ENCODE measurements around the gene GPR183. TPM values are rescaled to one million over a fixed set of nuclear protein-coding genes. Genes with fewer than 3 reads are reported as not detected.

The GPR183 gene
- total RNA-seq, 1 experiment from 2014 or later: 0.15 TPM

DNA sequence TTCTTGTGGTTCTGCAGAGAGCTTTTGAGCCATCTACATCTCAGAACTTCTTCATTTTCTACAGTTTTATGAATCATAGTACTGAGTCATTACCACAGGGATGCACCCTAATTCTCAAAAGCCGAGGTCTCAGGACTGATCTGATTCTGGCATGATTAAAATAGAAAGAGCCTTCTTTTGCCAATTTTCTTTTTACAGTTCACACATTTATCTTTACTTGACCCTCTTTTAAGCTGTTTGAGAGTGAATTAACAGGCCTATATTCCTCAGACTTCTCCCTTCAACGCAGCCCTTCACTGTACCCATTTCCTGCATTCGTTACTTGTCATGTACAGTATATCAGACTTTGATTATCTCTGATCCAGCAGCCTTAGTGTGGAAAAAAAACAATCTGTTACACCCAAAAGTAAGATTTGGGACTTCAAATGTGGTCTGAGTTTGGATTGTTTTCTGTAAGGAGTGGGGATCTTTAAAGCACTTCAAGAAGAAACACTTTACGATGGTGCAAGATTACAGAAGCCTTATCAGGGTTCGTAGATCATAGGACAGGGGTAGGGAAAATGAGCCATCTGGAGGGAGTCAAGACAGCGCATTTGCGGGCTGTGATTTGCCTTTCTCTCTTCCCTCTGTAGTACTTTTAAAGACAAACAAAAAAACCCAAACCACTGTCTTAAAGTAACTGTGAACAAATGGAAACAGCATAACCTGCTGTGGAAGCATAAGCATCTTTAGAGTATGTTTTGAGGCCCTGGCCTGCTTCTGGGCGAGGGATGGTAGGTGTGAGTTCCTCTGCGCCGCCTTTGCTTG is 15.3 kb upstream of the GPR183 start:
- intact Hi-C loops (cut with micrococcal nuclease; ENCODE audit: unreplicated experiment) (no loop called here), in situ Hi-C loops (cut with HindIII; ENCODE audit: low pct_unique_long_range_greater_than_20kb, low sequenced_read_pairs) (no loop called here)
- BruUV-seq (replicated peaks): TSS peak; percentile 32
- Histone ChIP-seq H3K27me3 (ENCODE audit: control insufficient read depth, insufficient read depth, low read length) (no peaks in the 10 kb centered on the region), H3K27ac (ENCODE audit: low read length) (no peak overlapping the region), H3K4me3 (ENCODE audit: low read depth in 2 of 2, low read length in 2 of 2) (no peak overlapping the region), H3K36me3 (ENCODE audit: control insufficient read depth, insufficient read depth, low read length) (no peaks in the 10 kb centered on the region), H3K9me3 (ENCODE audit: control insufficient read depth, insufficient read depth, low read depth, low read length) (no peaks in the 10 kb centered on the region), H3K4me1 (ENCODE audit: control insufficient read depth, insufficient read depth, low read length) (no peaks in the 10 kb centered on the region)
- TF ChIP-seq TCF7L2 (IDR thresholded peaks at IDR 0.05; ENCODE audit: low read depth, low read length): no peak
- no peak for TF ChIP-seq SIN3A (IDR thresholded peaks at IDR 0.05; ENCODE audit: borderline replicate concordance, insufficient read depth, low read depth, low read length)
- TF ChIP-seq, protein P1, sequence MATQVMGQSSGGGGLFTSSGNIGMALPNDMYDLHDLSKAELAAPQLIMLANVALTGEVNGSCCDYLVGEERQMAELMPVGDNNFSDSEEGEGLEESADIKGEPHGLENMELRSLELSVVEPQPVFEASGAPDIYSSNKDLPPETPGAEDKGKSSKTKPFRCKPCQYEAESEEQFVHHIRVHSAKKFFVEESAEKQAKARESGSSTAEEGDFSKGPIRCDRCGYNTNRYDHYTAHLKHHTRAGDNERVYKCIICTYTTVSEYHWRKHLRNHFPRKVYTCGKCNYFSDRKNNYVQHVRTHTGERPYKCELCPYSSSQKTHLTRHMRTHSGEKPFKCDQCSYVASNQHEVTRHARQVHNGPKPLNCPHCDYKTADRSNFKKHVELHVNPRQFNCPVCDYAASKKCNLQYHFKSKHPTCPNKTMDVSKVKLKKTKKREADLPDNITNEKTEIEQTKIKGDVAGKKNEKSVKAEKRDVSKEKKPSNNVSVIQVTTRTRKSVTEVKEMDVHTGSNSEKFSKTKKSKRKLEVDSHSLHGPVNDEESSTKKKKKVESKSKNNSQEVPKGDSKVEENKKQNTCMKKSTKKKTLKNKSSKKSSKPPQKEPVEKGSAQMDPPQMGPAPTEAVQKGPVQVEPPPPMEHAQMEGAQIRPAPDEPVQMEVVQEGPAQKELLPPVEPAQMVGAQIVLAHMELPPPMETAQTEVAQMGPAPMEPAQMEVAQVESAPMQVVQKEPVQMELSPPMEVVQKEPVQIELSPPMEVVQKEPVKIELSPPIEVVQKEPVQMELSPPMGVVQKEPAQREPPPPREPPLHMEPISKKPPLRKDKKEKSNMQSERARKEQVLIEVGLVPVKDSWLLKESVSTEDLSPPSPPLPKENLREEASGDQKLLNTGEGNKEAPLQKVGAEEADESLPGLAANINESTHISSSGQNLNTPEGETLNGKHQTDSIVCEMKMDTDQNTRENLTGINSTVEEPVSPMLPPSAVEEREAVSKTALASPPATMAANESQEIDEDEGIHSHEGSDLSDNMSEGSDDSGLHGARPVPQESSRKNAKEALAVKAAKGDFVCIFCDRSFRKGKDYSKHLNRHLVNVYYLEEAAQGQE (IDR thresholded peaks at IDR 0.05; ENCODE audit: insufficient read depth in 1 of 2, low read depth in 2 of 2, low read length in 1 of 2): no peak
- TF ChIP-seq, protein P2, sequence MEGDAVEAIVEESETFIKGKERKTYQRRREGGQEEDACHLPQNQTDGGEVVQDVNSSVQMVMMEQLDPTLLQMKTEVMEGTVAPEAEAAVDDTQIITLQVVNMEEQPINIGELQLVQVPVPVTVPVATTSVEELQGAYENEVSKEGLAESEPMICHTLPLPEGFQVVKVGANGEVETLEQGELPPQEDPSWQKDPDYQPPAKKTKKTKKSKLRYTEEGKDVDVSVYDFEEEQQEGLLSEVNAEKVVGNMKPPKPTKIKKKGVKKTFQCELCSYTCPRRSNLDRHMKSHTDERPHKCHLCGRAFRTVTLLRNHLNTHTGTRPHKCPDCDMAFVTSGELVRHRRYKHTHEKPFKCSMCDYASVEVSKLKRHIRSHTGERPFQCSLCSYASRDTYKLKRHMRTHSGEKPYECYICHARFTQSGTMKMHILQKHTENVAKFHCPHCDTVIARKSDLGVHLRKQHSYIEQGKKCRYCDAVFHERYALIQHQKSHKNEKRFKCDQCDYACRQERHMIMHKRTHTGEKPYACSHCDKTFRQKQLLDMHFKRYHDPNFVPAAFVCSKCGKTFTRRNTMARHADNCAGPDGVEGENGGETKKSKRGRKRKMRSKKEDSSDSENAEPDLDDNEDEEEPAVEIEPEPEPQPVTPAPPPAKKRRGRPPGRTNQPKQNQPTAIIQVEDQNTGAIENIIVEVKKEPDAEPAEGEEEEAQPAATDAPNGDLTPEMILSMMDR (IDR thresholded peaks at IDR 0.05): no peak
- TF ChIP-seq POLR2AphosphoS5 (IDR thresholded peaks at IDR 0.05; ENCODE audit: low read depth, low read length): no peak
- DNase-seq (ENCODE audit: low read depth, low spot score) (no peak), ATAC-seq (no peak)
- ChIA-PET CTCF (no interaction called here), POLR2A (no interaction called here)

GRCh38 chr13:99321709-99322108 is 14.5 kb upstream of the GPR183 start:
- Histone ChIP-seq H3K36me3 (ENCODE audit: control insufficient read depth, insufficient read depth, low read length) (no peaks in the 10 kb centered on the region), H3K27me3 (ENCODE audit: control insufficient read depth, insufficient read depth, low read length) (no peaks in the 10 kb centered on the region), H3K9me3 (ENCODE audit: control insufficient read depth, insufficient read depth, low read depth, low read length) (no peaks in the 10 kb centered on the region), H3K27ac (ENCODE audit: low read length) (no peak overlapping the region), H3K4me1 (ENCODE audit: control insufficient read depth, insufficient read depth, low read length) (no peaks in the 10 kb centered on the region), H3K4me3 (ENCODE audit: low read depth in 2 of 2, low read length in 2 of 2) (no peak overlapping the region)
- no peak for DNase-seq (ENCODE audit: low read depth, low spot score)
- TF ChIP-seq, protein P1 (IDR thresholded peaks at IDR 0.05; ENCODE audit: insufficient read depth in 1 of 2, low read depth in 2 of 2, low read length in 1 of 2): no peak
- TF ChIP-seq POLR2AphosphoS5 (IDR thresholded peaks at IDR 0.05; ENCODE audit: low read depth, low read length): no peak
- no peak for TF ChIP-seq TCF7L2 (IDR thresholded peaks at IDR 0.05; ENCODE audit: low read depth, low read length)
- TF ChIP-seq SIN3A (IDR thresholded peaks at IDR 0.05; ENCODE audit: borderline replicate concordance, insufficient read depth, low read depth, low read length): no peak
- TF ChIP-seq, protein P2 (IDR thresholded peaks at IDR 0.05): no peak
- intact Hi-C loops (cut with micrococcal nuclease; ENCODE audit: unreplicated experiment) (no loop called here), in situ Hi-C loops (cut with HindIII; ENCODE audit: low pct_unique_long_range_greater_than_20kb, low sequenced_read_pairs) (no loop called here)
- ChIA-PET POLR2A (no interaction called here), CTCF (no interaction called here)
- no peak for ATAC-seq
- BruUV-seq (replicated peaks): no TSS peak

Measured in Panc1 (cell line).